Activated CD8-positive, alpha-beta memory T cell treated with anti-CD3 and anti-CD28 coated beads, Interleukin-2, amount 10 ng/mL, durations not matched to agents 7 days and 5 days (primary cell): Measurements from ENCODE around the gene SMARCC2. TPM values are rescaled to one million over a fixed set of nuclear protein-coding genes. Genes with fewer than 3 reads are reported as not detected.

Experiments
- ATAC-seq: fragments of 150-1000 bp; cut with Tn5 transposase; one replicate; pipeline ENCODE4 v1.10.0; 2021; ENCODE audit warnings: moderate library complexity
- CTCF ChIA-PET: fragments of 350-600 bp; sonication (Branson Sonifier 250); formaldehyde crosslinking; loops from one replicate; lab custom pipeline; 2021; ENCODE audit warnings: antibody characterized with exemption; lab: Charles Lee
- DNase-seq: peaks from one replicate; pipeline ENCODE4 v3.0.0-alpha.2; 2020
- H3K27ac Mint-ChIP-seq: one replicate; pipeline ENCODE4 v1.8.0; 2021; ENCODE audit warnings: mild to moderate bottlenecking, mixed read lengths
- H3K27me3 Mint-ChIP-seq: one replicate; pipeline ENCODE4 v1.8.0; 2021; ENCODE audit warnings: mixed read lengths
- H3K36me3 Mint-ChIP-seq: one replicate; pipeline ENCODE4 v1.8.0; 2021; ENCODE audit warnings: mild to moderate bottlenecking, mixed read lengths
- H3K4me1 Mint-ChIP-seq: one replicate; pipeline ENCODE4 v1.8.0; 2021; ENCODE audit warnings: mixed read lengths
- H3K4me3 Mint-ChIP-seq: one replicate; pipeline ENCODE4 v1.8.0; 2021; ENCODE audit warnings: mild to moderate bottlenecking, moderate library complexity, mixed read lengths
- H3K9me3 Mint-ChIP-seq: one replicate; pipeline ENCODE4 v1.8.0; 2022; ENCODE audit warnings: low read depth, mixed read lengths
- total RNA-seq, 2 experiments: library from RNA; stranded (reverse); gene quantifications; one replicate each; pipeline ENCODE4 v1.2.3, GENCODE V29; 2021

Gene SMARCC2
- total RNA-seq, 2 experiments from 2014 or later = 147 to 150 TPM

DNA sequence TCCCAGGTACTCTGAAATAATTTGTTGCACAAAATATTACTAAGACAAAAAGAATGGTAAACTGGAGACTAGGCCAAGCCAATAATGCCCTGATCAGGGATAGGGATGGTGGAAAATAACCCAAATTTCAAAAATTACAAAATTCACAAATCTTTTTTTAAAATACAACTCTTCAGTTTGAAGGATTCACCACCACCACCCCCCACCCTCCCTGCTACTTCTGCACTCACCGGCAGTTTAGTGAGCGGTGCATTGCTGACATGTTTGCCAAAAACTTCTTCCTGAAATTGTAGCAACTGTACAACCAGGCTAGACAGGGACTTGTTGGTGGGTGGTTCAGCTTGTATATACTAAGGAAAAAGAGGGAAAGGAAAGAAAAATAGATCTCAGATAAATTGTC, 2.3 kb downstream of the SMARCC2 start:
- Mint-ChIP-seq H3K27me3 (no peaks in the 10 kb centered on the region), H3K27ac (peak overlapping the region; percentile 20), H3K4me3 (peak overlapping the region; percentile 86), H3K9me3 (no peaks in the 10 kb centered on the region), H3K36me3 (peaks cover 32% of the 10 kb centered on the region), H3K4me1 (peaks cover 33% of the 10 kb centered on the region)
- DNase-seq (no peak), ATAC-seq (no peak)
- CTCF ChIA-PET = interaction anchor here (1.5 to 6.7 kb wide), 5 partner anchors 28 to 68 kb away, joined by 10 to 154 read pairs (median 57); partner anchors contain the start of genes ESYT1, MYL6, RNF41 and RPL41

- Mint-ChIP-seq H3K9me3 (no peaks in the 10 kb centered on the region), H3K36me3 (peaks cover 65% of the 10 kb centered on the region), H3K27ac (no peak overlapping the region), H3K27me3 (no peaks in the 10 kb centered on the region), H3K4me3 (no peak overlapping the region), H3K4me1 (no peaks in the 10 kb centered on the region)
- CTCF ChIA-PET = interaction anchor here (1.2 kb wide), 1 partner anchor 27 kb away, joined by 3 read pairs; no protein-coding TSS in a partner anchor
- DNase-seq = no peak
- ATAC-seq = no peak
Measured at GRCh38 chr12:56178347-56178746, 10.9 kb downstream of the SMARCC2 start.

- ATAC-seq (no peak), DNase-seq (no peak)
- Mint-ChIP-seq H3K4me1 (no peaks in the 10 kb centered on the region), H3K9me3 (no peaks in the 10 kb centered on the region), H3K36me3 (peaks cover 47% of the 10 kb centered on the region), H3K4me3 (no peak overlapping the region), H3K27ac (no peak overlapping the region), H3K27me3 (no peaks in the 10 kb centered on the region)
- CTCF ChIA-PET = interaction anchor here (1.0 to 1.6 kb wide), 4 partner anchors 12 to 17 kb away, joined by 3 to 4 read pairs (median 4); partner anchors contain the start of gene SMARCC2
Measured at GRCh38 chr12:56172839-56173238, 16.4 kb downstream of the SMARCC2 start.

DNA sequence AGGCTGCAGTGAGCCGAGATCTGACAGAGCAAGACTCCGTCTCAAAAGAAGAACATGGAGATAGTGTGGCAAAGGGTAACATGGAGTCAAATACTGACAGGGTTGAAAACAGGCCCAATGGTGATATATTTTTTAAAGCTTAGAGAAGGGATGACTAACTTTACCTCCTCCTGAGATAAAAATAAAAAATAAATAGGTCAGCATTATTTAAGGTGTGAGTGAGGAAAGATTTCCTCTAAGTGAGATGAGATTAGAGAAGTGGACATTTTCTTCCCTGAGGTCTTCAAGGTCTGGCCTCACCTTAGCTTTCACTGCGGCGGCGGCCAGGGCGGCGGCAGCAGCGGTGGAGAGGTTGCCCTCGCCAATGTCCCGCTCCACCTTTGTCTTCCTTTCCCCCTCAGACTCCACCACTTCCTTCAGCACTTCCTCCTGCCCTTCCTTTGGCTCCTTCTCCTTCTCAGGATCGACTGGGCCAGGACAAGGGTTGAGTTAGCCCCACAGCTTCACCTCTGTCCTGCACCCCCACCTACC, 20.0 kb downstream of the SMARCC2 start:
- ATAC-seq (no peak), DNase-seq (no peak)
- Mint-ChIP-seq H3K27me3 (no peaks in the 10 kb centered on the region), H3K36me3 (peaks cover 49% of the 10 kb centered on the region), H3K4me3 (no peak overlapping the region), H3K27ac (no peak overlapping the region), H3K4me1 (no peaks in the 10 kb centered on the region), H3K9me3 (no peaks in the 10 kb centered on the region)
- CTCF ChIA-PET = interaction anchor here (1.3 kb wide), 1 partner anchor 10 kb away, joined by 3 read pairs; no protein-coding TSS in a partner anchor

DNA sequence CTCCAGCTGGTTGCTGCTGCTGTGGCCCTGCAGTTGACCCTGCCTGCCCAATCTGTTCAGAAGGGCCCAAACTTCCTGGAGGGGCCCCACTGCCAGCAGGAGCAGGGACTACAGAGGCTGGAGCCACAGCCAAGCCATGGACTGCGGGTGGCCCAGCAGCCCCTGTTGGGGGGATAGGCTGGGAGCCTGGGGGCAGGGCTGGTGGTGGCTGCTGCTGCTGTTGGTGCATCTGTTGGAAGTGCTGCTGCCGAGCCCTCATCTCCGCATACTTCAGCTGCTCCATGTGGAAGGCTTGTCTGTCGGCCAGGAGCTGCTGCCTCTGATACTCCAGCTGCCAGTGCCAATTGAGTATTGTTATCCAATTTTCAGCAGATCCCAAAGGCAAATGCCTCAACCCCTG, 23.9 kb downstream of the SMARCC2 start:
- DNase-seq (no peak), ATAC-seq (no peak)
- CTCF ChIA-PET = interaction anchor here (1.1 to 7.5 kb wide), 4 partner anchors 24 to 92 kb away, joined by 3 to 61 read pairs (median 6); partner anchors contain the start of genes ANKRD52, ESYT1 and SMARCC2
- Mint-ChIP-seq H3K4me3 (no peak overlapping the region), H3K36me3 (peaks cover 61% of the 10 kb centered on the region), H3K27ac (no peak overlapping the region), H3K4me1 (peaks cover 20% of the 10 kb centered on the region), H3K27me3 (no peaks in the 10 kb centered on the region), H3K9me3 (no peaks in the 10 kb centered on the region)

GRCh38 chr12:56164345-56164729, 24.9 kb downstream of the SMARCC2 start:
- H3K9me3 Mint-ChIP-seq = no peaks in the 10 kb centered on the region
- no peaks in the 10 kb centered on the region for H3K27me3 Mint-ChIP-seq
- no peak overlapping the region for H3K27ac Mint-ChIP-seq
- ATAC-seq = no peak
- peaks cover 67% of the 10 kb centered on the region for H3K36me3 Mint-ChIP-seq
- peaks cover 28% of the 10 kb centered on the region for H3K4me1 Mint-ChIP-seq
- no peak for DNase-seq
- CTCF ChIA-PET = interaction anchor here (0.5 to 7.5 kb wide), 3 partner anchors 22 to 38 kb away, joined by 4 to 61 read pairs (median 7); partner anchors contain the start of genes ESYT1 and SMARCC2
- no peak overlapping the region for H3K4me3 Mint-ChIP-seq

- peaks cover 71% of the 10 kb centered on the region for H3K36me3 Mint-ChIP-seq
- peaks cover 29% of the 10 kb centered on the region for H3K4me1 Mint-ChIP-seq
- no peak overlapping the region for H3K27ac Mint-ChIP-seq
- DNase-seq (no peak), ATAC-seq (no peak)
- no peaks in the 10 kb centered on the region for H3K27me3 Mint-ChIP-seq
- no peaks in the 10 kb centered on the region for H3K9me3 Mint-ChIP-seq
- no peak overlapping the region for H3K4me3 Mint-ChIP-seq
- CTCF ChIA-PET = interaction anchor here (0.5 to 7.5 kb wide), 9 partner anchors 9 to 145 kb away, joined by 3 to 61 read pairs (median 6); partner anchors contain the start of genes ESYT1, MYL6B, SMARCC2 and ZC3H10
Measured at GRCh38 chr12:56163533-56164344, 25.5 kb downstream of the SMARCC2 start.

DNA sequence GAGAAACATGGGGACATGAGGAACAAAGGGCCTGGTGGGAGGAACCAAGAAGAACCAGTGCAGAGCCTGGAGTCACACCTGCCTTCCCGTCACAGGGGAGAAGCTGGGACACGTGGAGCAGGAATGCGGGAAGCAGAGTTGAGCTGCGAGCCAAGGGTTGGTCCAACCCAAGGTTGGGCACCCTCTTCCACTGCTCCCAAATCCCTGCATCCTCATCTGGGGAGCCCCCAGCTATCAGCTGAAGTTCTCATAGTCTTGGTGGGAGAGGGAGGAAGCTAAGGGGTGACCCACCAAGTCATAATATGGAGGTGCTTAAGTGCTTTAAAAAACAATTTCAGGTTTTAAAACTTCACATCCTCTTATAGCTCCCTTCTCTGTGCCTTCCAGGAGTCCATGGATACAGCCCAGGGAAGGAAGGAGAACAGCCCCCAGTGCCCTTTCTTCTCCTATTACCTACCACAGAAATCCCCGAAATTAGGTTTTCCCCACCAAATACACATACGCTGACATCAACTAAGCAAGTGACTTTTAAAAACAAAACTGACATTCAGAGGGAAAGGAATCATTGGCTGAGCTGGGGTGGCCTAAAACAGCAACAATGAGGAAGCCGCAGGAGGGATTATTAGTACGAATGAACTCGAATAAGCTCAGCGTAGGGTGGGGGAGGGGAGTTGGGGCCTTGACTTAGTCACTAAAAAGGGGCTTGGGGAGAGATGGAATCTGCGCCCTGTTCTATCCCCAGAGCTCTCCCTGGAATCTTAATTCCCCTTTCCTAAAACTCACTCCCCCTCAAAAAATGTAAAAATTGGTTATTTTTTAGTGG, 26.6 kb downstream of the SMARCC2 start:
- H3K4me3 Mint-ChIP-seq = no peak overlapping the region

GRCh38 chr12:56161690-56162351, 27.5 kb downstream of the SMARCC2 start:
- no peak for ATAC-seq
- H3K36me3 Mint-ChIP-seq = peaks cover 67% of the 10 kb centered on the region

More for the DNA sequence above, 26.6 kb downstream of the SMARCC2 start:
- Mint-ChIP-seq H3K27me3 (no peaks in the 10 kb centered on the region), H3K9me3 (no peaks in the 10 kb centered on the region), H3K4me1 (peaks cover 30% of the 10 kb centered on the region), H3K36me3 (peaks cover 71% of the 10 kb centered on the region), H3K27ac (peak overlapping the region; percentile 59)
- DNase-seq = no peak
- ATAC-seq = no peak
- CTCF ChIA-PET = interaction anchor here (0.7 to 7.5 kb wide), 10 partner anchors 8 to 164 kb away, joined by 3 to 61 read pairs (median 4); partner anchors contain the start of genes ESYT1, MYL6B, SMARCC2 and ZC3H10

GRCh38 chr12:56160894-56161689, 28.2 kb downstream of the SMARCC2 start:
- peaks cover 36% of the 10 kb centered on the region for H3K4me1 Mint-ChIP-seq
- no peaks in the 10 kb centered on the region for H3K27me3 Mint-ChIP-seq
- no peaks in the 10 kb centered on the region for H3K9me3 Mint-ChIP-seq
- ATAC-seq = no peak
- DNase-seq = no peak
- peak overlapping the region; percentile 96 for H3K27ac Mint-ChIP-seq
- CTCF ChIA-PET = interaction anchor here (0.6 to 7.5 kb wide), 9 partner anchors 9 to 114 kb away, joined by 3 to 61 read pairs (median 7); partner anchors contain the start of genes ESYT1, MYL6B, RNF41 and RPL41
- peak overlapping the region; percentile 94 for H3K4me3 Mint-ChIP-seq
- H3K36me3 Mint-ChIP-seq = peaks cover 67% of the 10 kb centered on the region

More at GRCh38 chr12:56161690-56162351, 27.5 kb downstream of the SMARCC2 start:
- no peak for DNase-seq
- H3K4me3 Mint-ChIP-seq = peak overlapping the region; percentile 94
- peaks cover 36% of the 10 kb centered on the region for H3K4me1 Mint-ChIP-seq
- no peaks in the 10 kb centered on the region for H3K27me3 Mint-ChIP-seq
- CTCF ChIA-PET = interaction anchor here (0.6 to 7.5 kb wide), 12 partner anchors 10 to 163 kb away, joined by 3 to 61 read pairs (median 6); partner anchors contain the start of genes ESYT1, MYL6B, RNF41 and RPL41
- H3K27ac Mint-ChIP-seq = peak overlapping the region; percentile 96
- H3K9me3 Mint-ChIP-seq = no peaks in the 10 kb centered on the region

DNA sequence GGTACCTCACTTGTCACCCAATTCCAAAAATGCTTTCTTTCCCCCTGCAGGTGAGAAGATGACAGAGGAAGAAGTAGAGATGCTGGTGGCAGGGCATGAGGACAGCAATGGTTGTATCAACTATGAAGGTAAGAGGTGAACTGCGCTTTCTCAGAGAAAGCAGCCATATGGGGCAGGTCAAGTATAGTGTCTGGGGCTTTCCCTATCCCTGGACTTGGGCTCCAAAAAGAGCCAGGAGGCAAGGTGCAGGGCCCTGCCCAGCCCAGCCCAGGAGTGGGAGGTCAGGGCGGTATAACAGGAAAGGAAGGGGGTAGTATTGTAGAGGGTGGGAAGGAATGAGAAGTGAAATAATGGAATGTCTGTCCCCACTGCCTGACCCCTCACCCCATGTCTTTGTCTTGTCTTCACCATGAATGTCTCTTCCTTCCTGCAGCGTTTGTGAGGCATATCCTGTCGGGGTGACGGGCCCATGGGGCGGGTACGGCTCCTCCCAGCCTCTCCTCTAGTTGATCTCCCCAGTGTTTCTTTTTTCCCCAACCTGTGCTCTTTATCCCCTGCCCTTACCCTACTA, 29.0 kb downstream of the SMARCC2 start:
- H3K4me1 Mint-ChIP-seq = peaks cover 41% of the 10 kb centered on the region
- H3K4me3 Mint-ChIP-seq = peak overlapping the region; percentile 94
- ATAC-seq (peak; percentile 43), DNase-seq (peak; percentile 83)
- H3K36me3 Mint-ChIP-seq = peaks cover 66% of the 10 kb centered on the region
- H3K27ac Mint-ChIP-seq = peak overlapping the region; percentile 96
- no peaks in the 10 kb centered on the region for H3K27me3 Mint-ChIP-seq
- no peaks in the 10 kb centered on the region for H3K9me3 Mint-ChIP-seq
- CTCF ChIA-PET = interaction anchor here (0.8 to 7.5 kb wide), 5 partner anchors 9 to 42 kb away, joined by 3 to 61 read pairs (median 20); partner anchors contain the start of genes ESYT1, RPL41, SMARCC2 and ZC3H10
